Measurements from ENCODE around the gene PRPF19.

Gene PRPF19

GRCh38 chr11:60873533-60873932 is 32.9 kb downstream of the PRPF19 start:
- Histone ChIP-seq H3K4me2 (ENCODE audit: low read depth, low read length, poor library complexity, severe bottlenecking) (no peak overlapping the region), H3K79me2 (ENCODE audit: insufficient read depth, low read length) (no peaks in the 10 kb centered on the region), H3K9me3 (ENCODE audit: insufficient read depth, low read length) (no peaks in the 10 kb centered on the region), H3K9me2 (replicated peaks; ENCODE audit: insufficient read depth, low read length) (no peaks in the 10 kb centered on the region), H3K27ac (ENCODE audit: low read depth, low read length) (no peak overlapping the region), H3K27me3 (ENCODE audit: low read length) (no peaks in the 10 kb centered on the region), H3K9ac (ENCODE audit: low read length) (no peak overlapping the region), H4K20me1 (ENCODE audit: low read depth, low read length) (no peaks in the 10 kb centered on the region), H3K4me3 (ENCODE audit: insufficient read depth, low read length, poor library complexity, severe bottlenecking) (no peak overlapping the region), H3K36me3 (ENCODE audit: low read length) (no peaks in the 10 kb centered on the region; the same call in 1 of the 2 replicates), H3F3A (ENCODE audit: insufficient read depth) (no peaks in the 10 kb centered on the region), H2AFZ (ENCODE audit: low read depth, low read length, severe bottlenecking) (no peak overlapping the region)
- TF ChIP-seq CTCF (IDR thresholded peaks at IDR 0.05; ENCODE audit: insufficient read depth, low read length, poor library complexity, severe bottlenecking) (no peak), EZH2phosphoT487 (conservative IDR thresholded peaks at IDR 0.05; ENCODE audit: low read length) (no peak)

- no peak overlapping the region for H3K9ac ChIP-seq (ENCODE audit: low read length)
- H3K27ac ChIP-seq (ENCODE audit: low read depth, low read length) = no peak overlapping the region
- no peaks in the 10 kb centered on the region for H3K9me2 ChIP-seq (replicated peaks; ENCODE audit: insufficient read depth, low read length)
- no peaks in the 10 kb centered on the region; the same call in 1 of the 2 replicates for H3K36me3 ChIP-seq (ENCODE audit: low read length)
- no peak overlapping the region for H3K4me2 ChIP-seq (ENCODE audit: low read depth, low read length, poor library complexity, severe bottlenecking)
- H3K27me3 ChIP-seq (ENCODE audit: low read length) = no peaks in the 10 kb centered on the region
- no peak overlapping the region for H3K4me3 ChIP-seq (ENCODE audit: insufficient read depth, low read length, poor library complexity, severe bottlenecking)
- TF ChIP-seq EZH2phosphoT487 (conservative IDR thresholded peaks at IDR 0.05; ENCODE audit: low read length) (no peak), CTCF (IDR thresholded peaks at IDR 0.05; ENCODE audit: insufficient read depth, low read length, poor library complexity, severe bottlenecking) (no peak)
- no peaks in the 10 kb centered on the region for H4K20me1 ChIP-seq (ENCODE audit: low read depth, low read length)
- H3F3A ChIP-seq (ENCODE audit: insufficient read depth) = no peaks in the 10 kb centered on the region
- no peaks in the 10 kb centered on the region for H3K79me2 ChIP-seq (ENCODE audit: insufficient read depth, low read length)
- no peaks in the 10 kb centered on the region for H3K9me3 ChIP-seq (ENCODE audit: insufficient read depth, low read length)
- no peak overlapping the region for H2AFZ ChIP-seq (ENCODE audit: low read depth, low read length, severe bottlenecking)
These were observed 33.3 kb downstream of the PRPF19 start for GRCh38 chr11:60872961-60873524.

- no peaks in the 10 kb centered on the region for H4K20me1 ChIP-seq (ENCODE audit: low read depth, low read length)
- H3K9me3 ChIP-seq (ENCODE audit: insufficient read depth, low read length) = no peaks in the 10 kb centered on the region
- H3K27me3 ChIP-seq (ENCODE audit: low read length) = no peaks in the 10 kb centered on the region
- H3K4me3 ChIP-seq (ENCODE audit: insufficient read depth, low read length, poor library complexity, severe bottlenecking) = no peak overlapping the region
- H3K36me3 ChIP-seq (ENCODE audit: low read length) = no peaks in the 10 kb centered on the region
- H3K9ac ChIP-seq (ENCODE audit: low read length) = no peak overlapping the region
- H3K27ac ChIP-seq (ENCODE audit: low read depth, low read length) = no peak overlapping the region
- TF ChIP-seq EZH2phosphoT487 (conservative IDR thresholded peaks at IDR 0.05; ENCODE audit: low read length) (no peak), CTCF (IDR thresholded peaks at IDR 0.05; ENCODE audit: insufficient read depth, low read length, poor library complexity, severe bottlenecking) (no peak)
- H3F3A ChIP-seq (ENCODE audit: insufficient read depth) = no peaks in the 10 kb centered on the region
- H3K4me2 ChIP-seq (ENCODE audit: low read depth, low read length, poor library complexity, severe bottlenecking) = no peak overlapping the region
- no peaks in the 10 kb centered on the region for H3K79me2 ChIP-seq (ENCODE audit: insufficient read depth, low read length)
- H3K9me2 ChIP-seq (replicated peaks; ENCODE audit: insufficient read depth, low read length) = no peaks in the 10 kb centered on the region
- no peak overlapping the region for H2AFZ ChIP-seq (ENCODE audit: low read depth, low read length, severe bottlenecking)
These were observed 34.0 kb downstream of the PRPF19 start for GRCh38 chr11:60872124-60872960.

Data from SU-DHL-6 (cell line).